ENCODE measurements around the gene RUNX3.
"Not testable (repeated sequence)": the region's sequence is repeated elsewhere in the genome, so short reads cannot be mapped to it uniquely, and the experiment has no call there.

The RUNX3 gene

GRCh38 chr1:24913616-24914225 lies 16.4 kb downstream of the RUNX3 start:
- no peak for DNase-seq (ENCODE audit: low read depth in 2 of 2)

GRCh38 chr1:24913274-24913604 lies 16.8 kb downstream of the RUNX3 start:
- DNase-seq (ENCODE audit: low read depth in 2 of 2), result no peak

- DNase-seq (ENCODE audit: low read depth in 2 of 2), result no peak
Observed at GRCh38 chr1:24912376-24913273, 17.5 kb downstream of the RUNX3 start.

GRCh38 chr1:24911651-24912155 lies 18.4 kb downstream of the RUNX3 start:
- DNase-seq (ENCODE audit: low read depth in 2 of 2), result no peak

DNA sequence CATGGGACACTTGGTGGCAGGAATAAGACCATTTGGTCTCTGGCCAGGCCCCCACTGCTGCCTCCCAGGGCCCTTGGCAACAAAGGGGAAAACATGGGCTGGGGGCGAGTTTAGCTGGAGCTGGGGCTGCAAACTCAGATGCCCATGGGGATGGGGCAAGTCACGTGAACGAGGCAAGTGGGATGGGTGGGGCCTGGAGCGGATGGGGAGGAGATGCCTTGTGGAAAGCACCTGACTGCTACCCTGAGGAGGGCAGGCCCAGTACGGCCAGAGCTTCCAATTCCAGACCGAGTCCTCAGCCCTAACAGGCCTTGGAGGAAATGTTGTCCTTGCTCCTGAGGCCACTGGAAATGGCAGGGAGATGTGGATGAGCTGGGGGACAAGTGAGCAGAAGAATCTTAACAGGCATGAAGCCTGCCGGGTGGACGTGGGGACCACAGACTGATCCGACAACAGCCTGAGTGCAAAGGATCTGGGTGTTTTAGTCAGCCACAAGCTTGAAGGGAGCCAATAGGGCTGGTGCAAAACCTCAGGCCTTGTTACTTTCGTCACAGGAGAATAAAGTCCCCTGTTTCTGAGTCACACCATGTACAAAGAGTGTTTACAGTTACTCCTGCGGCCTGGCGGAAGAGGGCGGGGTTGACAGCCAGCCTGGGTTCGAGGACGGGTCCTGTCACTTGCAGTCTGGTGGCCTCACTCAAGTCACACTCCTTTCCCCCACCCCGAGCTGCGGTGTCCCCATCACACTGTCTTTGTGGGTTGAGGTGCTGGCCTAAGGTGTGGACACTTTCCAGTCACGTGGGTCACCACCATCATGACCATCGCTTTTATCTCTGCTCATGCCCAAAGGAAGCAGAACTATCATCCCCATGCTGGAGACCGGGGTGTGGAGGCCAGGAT lies 19.1 kb downstream of the RUNX3 start:
- peak; percentile 66 to 69 for DNase-seq (ENCODE audit: low read depth in 2 of 2)

DNA sequence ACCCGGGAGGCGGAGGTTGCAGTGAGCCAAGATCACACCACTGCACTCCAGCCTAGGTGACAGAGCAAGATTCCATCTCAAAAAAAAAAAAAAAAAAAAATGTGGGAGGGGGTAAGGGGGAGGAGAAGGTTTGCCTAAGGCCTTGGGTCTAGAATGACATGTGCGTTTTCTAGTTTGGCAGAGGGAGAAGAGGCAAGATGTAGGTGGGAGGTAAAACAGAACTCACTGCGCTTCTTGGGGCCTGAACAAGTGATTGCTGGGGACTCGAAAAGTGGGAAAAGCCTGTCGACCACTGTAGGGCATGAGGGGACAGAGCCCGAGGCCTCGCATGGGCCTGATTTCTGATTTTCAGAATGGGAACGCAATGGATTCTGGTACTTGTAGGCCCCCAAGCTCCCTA lies 19.9 kb downstream of the RUNX3 start:
- no peak for DNase-seq (ENCODE audit: low read depth in 2 of 2)

- DNase-seq (ENCODE audit: low read depth in 2 of 2), result no peak
Observed at GRCh38 chr1:24909388-24909898, 20.6 kb downstream of the RUNX3 start.

DNA sequence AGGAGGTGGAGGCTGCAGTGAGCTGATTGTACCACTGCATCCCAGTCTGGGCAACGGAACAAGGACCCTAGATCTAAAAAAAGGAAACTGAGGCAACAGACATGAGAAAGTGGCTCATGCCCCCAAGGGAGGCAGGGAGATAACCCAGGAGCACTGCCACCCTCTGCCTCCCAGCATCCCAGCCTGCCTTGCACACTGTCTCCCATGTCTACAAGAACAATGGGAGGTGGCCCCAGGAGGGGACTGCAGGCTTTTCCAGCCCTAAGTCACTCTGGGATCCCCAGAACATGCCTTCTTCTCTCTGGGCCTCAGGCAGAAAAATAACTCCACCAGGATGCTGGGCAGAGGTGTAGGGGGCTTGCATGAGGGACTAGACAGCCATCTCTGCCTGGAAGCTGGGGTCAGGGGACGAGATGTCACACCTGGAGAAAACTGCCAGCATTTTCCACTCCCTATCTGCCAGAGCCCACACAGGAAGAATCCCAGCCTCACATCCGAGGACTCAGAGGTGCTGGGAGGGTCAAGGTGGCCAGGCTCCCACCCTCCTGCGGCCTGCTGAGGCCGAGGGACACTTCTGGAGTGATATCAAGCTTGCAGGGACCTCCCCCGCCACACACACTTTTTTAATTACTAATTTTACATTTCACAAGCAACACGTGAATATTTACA lies 21.4 kb downstream of the RUNX3 start:
- DNase-seq (ENCODE audit: low read depth in 2 of 2), result no peak

GRCh38 chr1:24907587-24908294 lies 22.3 kb downstream of the RUNX3 start:
- not testable (repeated sequence) for DNase-seq (ENCODE audit: low read depth in 2 of 2)

DNA sequence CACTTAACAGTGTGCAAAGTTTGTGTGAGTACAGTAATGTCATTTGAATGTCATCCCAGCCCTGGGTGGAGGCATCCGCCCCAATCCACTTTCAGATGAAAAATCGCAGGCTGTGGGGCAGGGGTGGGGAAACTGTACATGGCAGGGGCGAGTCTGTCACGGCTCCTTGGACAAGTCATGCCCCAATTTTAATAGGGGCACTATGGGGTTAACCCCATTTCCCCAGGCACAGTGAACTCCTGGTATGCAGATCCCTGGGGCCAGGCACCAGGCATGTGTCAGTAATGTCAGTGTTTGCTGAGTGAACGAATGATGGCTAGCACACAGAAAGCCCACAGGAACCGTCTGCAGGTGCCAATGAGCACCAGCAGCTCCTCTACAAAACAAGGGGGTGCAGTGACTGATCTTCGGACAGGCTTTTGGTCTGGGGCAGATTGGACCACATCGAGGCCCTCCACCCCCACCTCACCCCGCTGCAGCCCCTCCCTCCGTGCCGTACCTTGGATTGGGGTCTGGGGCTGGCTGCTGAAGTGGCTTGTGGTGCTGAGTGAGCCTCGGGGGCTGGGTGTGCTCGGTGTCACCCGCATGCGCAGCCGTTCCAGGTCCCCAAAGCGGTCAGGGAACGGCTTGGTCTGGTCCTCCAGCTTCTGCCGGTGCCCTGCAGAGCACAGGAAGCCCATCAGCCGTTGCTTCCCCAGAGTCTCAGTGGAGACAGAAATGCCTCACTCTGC lies 23.2 kb downstream of the RUNX3 start:
- DNase-seq (ENCODE audit: low read depth in 2 of 2), result no peak

DNA sequence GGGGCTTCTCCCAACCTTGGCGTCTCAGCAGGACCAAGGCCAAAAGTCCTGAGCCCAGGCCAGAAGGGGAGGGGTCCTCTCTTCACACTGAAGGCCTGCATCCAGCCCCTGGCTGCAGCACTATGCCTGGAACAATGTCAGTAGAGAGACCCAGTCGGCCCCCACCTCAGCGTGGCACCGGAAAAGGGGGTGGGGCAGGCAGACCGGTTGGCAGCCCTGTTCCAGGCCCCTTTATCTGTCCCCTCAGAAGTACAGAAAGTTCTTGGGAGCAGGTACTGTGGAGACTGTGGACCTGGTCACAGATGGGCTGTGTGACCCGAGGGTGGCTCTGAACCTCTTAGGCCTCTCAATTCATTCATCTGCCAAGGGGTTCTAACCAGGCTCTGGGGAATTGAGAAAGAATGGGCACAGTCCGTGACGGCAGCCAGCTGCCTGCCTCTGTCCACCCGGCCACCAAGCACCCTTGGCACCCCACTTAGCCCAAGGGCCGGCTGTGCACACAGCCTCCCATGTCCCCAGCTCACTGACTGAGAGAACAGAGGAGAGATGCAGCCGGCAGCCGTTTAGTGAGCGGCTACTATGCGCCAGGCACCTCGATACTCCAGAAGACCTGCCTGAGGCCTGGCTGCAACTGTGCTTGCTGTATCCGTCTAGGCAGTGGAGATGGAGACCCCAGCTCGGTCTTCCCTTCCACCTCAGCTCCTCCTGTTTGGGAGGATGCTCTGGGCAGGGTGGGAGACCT lies 23.9 kb downstream of the RUNX3 start:
- DNase-seq (ENCODE audit: low read depth in 2 of 2), result no peak

DNA sequence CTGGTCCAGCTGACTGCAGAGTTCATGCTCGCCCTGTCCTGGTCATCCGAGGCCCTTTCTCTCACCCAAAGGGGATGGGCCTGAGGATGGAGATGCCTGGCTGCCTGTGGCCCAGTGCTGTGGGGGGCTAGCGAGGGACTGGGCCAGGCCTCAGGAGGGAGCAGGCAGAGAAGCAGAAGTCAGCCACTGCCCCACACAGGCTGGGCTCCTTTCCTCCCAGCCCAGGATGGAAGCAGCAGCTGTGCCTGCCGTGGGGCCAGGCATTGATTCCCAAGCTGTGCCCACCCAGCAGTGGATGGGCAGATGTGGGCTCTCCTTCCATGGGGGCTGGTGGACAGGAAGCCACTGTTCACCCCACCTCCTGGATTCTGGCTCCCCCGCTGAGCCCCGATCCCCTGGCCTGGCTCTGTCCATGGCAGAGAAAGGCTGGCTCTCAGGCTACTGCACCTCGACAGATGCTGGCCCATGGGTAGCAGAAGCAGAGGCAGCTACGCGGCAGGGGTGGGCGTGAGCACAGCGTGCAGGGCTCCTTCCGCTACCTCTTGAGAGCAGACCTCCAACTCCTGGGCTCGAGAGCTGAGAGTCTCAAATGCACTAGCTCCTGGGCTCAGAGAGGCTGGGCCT lies 24.6 kb downstream of the RUNX3 start:
- no peak for DNase-seq (ENCODE audit: low read depth in 2 of 2)

- no peak for DNase-seq (ENCODE audit: low read depth in 2 of 2)
Observed at GRCh38 chr1:24904731-24905354, 25.2 kb downstream of the RUNX3 start.

DNA sequence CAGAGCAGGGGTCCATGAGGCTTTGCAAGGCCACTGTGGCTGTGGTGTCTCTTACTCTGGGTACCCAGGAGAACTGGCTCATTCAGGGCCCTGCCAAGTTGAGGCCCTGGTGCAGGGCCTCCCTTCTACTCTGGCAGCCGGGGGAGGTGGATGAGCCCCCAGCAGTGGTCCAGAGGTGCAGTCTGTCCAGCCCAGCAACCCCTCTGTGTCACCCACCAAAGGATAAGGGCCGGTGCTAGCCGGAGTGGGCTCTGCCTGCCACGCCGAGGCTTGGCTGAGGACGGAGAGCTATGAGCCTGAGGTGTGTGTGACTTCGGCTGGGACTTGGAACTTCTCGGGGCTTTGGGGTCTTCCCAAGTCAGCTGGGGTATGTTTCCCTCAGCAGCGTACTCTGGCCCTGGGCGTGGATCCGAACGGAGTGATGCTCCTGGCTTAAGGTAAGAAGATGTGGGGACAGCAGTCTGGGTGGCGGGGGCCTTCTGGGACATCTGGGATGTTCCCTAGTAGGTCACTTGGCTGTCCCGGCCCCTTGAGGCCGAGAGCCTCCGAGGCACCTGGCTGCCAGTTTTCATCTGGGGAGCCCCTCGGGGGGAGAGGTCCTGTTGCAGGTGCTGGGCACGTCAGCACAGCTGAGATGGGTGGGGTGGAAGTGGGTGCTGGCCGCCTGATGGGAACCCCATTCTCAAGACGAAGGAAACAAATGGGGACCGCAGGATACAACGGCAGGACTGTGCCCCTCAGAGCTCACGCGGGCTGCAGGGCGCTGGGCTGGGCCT lies 25.9 kb downstream of the RUNX3 start:
- DNase-seq (ENCODE audit: low read depth in 2 of 2), result no peak

DNA sequence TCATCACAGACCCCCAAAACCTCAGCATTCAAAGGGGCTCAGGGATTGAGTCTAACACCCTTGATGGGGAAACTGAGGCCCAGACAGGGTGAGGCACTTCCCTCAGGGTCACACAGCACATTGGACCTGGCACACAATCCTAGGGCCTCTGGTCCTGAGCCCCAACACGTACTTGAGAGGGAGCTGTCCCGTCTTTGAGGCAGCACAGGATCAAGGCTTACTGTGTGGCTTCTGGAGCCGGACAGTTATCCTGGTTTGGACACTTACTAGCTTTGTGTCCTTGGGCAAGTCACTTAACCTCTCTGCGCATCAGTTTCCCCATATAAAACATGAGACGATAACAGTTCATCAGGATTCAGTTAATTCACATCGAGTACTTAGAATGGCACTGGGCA lies 26.5 kb downstream of the RUNX3 start:
- DNase-seq (ENCODE audit: low read depth in 2 of 2), result no peak

GRCh38 chr1:24903011-24903461 lies 27.0 kb downstream of the RUNX3 start:
- no peak for DNase-seq (ENCODE audit: low read depth in 2 of 2)

DNA sequence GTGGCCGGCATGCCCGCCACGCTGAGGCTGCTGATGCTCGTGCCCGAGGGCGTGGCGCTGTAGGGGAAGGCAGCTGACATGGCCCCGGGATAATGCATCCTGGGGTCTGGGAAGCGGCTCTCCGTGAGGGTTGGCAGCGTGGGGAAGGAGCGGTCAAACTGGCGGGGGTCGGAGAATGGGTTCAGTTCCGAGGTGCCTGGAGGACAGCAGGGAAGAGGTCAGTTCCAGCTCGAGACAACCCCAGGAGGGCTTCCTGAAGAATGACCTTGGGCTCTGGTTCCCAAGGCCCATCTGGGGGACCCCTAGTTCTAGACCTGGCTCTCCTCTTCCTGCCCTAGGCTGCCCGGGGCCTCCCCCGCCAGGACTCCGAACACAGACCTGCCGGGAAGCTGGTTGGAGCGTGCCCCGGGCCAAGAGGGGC lies 27.6 kb downstream of the RUNX3 start:
- DNase-seq (ENCODE audit: low read depth in 2 of 2), result no peak

Measured in stimulated activated CD8-positive, alpha-beta memory T cell treated with anti-CD3 and anti-CD28 coated beads, Interleukin-2, amount 100 ng/mL, for 1 hour (primary cell).